HG03066 (cell line): ENCODE data around the gene PTGIS.
"Not testable (repeated sequence)": the region's sequence is repeated elsewhere in the genome, so short reads cannot be mapped to it uniquely, and the experiment has no call there.

Experiments used
- ATAC-seq: cut with Tn5 transposase; IDR thresholded peaks from one replicate; pipeline ENCODE4 v1.9.1; 2021; ENCODE audit warnings: low read depth; ENCODE audit not compliant: unreplicated experiment

PTGIS gene

GRCh38 chr20:49579874-49580812 is 12.2 kb upstream of the PTGIS start:
- no peak for ATAC-seq

- no peak for ATAC-seq
These were observed 11.3 kb upstream of the PTGIS start for GRCh38 chr20:49579195-49579594.

GRCh38 chr20:49578436-49578835 is 10.5 kb upstream of the PTGIS start:
- no peak for ATAC-seq

DNA sequence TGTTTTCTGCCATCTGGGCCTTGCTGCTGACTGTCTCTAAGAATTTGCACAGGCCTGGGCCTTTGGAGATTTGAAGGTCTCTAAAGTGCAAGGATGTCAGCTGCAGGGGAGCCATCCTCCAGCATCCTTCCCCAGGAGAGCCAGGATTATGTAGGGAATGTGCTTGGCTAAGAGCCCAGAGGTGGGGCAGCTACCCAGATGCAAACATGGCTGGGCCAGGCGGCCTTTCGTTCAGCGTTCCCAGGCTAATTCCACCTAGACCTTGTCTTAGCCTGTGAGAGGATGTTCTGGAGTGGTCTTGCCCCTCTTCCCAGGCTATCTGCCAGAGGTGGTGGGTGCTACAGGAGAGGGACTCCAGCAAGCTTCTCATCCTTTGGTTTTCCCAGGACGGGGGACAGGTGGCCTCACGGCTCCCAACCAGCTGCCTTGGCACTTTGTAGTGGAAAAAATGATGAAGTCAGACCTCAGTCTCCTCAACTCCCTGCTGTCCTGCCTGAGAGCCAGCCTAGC is 7.7 kb upstream of the PTGIS start:
- no peak for ATAC-seq

GRCh38 chr20:49573900-49574416 is 6.0 kb upstream of the PTGIS start:
- no peak for ATAC-seq

DNA sequence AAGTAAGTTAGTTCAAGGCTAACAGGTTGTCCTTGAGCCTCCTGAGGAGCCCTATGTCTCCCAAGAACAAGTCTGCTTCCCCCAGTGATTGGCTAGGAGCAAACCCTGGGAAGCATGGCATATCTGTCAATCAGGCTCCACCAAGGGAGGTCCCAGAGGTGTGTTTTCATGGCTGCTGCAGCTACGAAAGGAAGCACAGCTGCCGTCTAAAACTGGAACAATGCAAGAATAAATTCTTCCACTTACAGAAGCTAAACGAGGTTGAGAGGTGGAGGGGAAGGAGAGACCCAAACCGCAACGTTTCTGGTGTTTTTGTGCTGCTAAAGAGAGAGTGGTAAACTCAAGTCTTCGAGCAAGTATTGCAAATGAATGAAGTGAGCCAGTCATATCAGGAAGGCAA is 4.9 kb upstream of the PTGIS start:
- ATAC-seq: no peak

GRCh38 chr20:49571553-49571835 is 3.6 kb upstream of the PTGIS start:
- no peak for ATAC-seq

DNA sequence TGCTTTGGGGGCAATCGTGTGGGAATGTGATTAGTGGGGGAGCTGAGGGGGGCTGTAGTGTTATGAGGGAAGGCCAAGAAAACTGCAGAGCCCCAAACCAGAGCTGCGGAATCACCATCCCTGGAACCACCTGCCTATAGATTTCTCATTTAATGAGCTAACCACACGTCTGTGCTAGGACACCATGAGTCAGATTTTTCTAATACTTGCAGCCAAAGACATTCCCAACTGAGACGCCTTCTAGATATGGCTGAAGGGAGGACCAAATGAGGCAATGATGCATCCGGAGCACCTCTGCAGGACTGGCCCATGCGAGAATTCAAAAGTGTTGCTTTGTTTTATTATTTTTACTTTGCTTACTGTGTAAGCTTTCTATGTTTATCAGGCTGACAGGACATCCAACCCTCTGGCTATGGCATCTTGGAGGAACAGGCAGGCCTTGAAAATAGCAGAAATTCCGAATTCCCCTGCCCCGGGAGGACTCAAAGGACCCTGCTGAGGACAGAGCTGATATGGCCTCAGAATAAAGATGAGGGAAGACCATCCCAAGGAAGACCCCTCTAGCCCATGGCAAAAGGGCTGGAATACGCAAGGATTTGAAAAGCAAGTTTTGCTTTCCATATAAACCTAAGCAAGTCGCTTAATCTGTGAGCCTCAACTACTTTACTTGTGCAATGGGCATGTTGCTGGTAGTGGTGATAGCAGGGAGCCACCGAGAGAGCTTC is 3.1 kb upstream of the PTGIS start:
- no peak for ATAC-seq

DNA sequence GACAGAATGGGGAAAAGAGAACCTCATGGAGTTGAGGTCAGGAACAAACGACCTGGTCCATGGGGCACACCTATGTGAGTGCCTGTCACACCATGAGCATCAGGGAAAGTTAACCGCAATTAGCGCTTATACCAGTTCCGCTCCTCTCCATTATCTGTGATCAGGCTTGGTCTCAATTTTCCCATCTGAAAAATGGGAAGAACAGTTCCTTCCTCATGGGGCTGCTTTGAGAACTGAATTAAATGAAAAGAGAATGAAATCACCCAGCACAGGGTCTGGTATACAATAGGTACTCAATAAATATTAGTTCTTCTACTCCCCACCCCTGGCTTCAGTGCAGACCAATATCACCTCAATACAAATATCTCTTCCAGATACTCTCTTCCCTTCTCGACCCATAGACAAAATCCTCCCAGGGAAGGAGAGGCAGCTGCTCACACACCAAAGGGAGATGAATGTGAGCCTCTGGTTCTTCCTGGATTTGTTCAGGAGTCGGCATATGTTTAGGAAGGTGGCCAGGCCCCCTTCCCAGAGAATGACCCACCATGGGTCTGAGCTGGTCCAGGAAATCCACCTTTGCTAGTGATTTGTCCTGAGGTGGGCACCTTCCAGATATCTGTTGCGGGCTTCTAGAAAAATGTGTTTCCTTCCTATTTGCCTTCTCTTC is 2.4 kb upstream of the PTGIS start:
- no peak for ATAC-seq

GRCh38 chr20:49569411-49570115 is 1.6 kb upstream of the PTGIS start:
- no peak for ATAC-seq

DNA sequence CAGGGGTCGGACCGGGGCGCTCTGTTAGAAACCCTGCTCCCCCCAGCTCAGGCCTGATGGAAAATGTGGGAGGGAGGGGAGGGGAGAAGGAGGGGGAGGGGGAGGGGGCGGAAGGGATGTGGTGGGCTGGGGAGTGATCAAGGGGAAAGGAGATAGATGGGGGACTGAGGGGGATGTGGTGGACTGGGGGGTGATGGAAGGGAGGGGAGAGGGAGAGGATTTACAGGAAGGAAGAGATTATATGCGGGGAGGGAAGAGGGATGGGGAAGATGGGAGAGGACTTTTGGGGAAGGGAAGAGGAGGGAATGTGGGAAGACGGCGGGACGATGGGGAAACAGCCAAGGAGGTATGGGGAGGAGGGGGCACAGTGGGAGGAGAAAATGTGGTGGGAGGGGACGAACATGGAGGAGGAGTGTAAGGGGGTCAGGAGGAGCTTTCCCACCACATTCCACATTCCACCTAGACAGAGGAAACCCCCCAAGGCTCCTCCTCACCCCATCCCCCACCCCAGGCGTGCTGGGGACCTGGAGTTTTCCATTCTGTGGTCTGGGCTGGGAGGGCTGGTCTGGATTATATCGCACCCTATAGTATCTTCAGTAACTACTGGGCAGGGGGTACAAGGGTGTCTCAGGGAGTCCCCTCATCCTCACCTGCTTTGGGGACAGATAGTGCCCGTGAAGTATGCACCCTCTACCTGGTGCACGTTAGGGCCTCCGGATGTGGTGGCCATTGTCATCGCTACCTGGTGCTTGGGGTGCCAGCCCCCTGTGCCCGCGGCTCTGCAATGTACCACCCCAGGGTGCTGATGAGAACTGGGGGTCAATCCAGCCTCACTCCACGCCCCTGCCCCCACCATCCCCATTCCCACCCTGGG is 578 bp upstream of the PTGIS start:
- no peak for ATAC-seq

DNA sequence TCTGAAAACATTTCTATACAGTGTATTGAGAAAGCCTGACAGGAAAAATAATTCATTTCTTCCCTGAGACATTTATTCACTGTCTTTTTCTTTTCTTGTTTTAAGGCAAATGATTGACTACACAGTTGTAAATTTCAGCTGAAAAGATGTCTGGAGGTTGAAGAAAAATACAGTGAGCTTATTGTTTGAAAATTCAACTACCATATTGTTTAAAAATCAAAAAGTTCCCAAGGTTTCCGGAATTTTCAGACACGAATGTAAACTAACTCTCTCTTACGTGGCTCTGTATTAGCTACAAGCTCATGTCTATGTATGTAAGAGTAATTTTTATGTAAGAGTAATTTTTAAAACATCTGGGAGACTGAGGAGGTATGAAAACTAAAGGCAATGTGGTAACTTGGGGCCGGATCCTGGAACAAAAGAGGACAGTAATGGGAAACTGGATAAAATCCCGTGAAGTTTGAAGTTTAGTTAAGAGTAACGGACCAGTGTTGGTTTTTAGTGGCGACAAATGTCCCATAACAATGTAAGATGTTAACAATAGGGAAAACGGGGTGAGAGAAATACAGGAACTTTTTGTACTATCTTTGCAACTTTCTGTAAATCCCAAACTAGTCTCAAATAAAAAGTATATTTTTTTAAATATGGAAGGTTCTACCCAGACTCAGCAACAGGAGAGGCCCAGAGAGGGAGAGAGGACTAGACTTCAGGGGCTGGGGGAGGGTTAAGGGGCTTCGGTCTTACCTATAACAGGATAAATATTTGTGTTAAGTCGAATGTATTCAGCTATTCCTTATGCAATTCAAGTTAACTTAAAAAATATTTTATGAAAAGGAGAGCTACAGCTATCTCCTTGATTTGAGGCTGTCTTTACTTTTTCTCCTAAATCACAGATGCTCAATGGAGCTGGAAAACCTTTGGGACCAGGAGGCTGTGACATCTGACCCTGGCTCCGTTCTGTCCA is 1.3 kb downstream of the PTGIS start:
- no peak for ATAC-seq

- not testable (repeated sequence) for ATAC-seq
These were observed 2.9 kb downstream of the PTGIS start for GRCh38 chr20:49564991-49565390.

DNA sequence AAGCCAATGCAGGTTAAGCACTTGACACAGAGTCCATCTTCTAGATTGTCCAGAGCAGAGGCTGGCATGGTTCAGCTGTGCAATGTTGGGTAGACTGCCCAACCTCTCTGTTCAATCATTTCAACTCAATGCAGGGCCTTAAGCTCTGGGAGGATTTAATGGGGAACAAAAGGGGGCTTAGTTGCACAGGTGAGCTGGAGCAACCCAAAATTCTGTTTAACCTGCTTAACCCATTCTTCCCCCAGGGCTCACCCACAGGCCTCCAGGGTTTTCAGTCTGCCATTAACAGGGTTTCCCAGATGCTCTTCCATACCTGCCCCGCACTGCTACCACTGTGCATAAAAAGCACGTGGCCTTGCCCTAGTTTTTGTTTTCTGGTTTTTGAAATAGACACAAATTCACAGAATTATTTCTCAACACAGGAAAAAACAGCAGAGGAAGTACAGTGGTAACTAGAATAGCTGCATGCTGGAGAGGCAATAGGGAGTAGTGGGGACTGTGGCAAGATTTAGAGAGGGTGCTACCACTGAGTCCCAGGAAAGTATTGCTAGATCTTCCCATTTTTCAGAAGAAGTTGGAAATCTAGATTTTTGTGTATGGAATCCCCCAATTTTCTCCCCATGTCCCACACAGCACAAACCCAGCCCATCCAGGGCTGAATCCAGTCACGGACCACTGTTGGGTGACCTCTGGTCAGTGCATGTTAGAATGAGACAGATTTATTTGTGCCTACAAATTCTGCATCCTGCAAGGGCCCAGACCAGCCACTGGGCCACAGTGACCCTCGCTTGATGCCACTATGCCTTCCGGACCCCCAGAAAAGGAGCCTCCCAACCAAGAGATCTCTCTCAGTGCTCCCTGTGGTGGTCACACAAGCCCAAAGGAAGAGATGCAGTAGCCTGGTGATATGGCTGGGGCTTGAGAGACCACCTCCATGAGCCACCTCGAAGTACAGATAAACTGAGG is 4.6 kb downstream of the PTGIS start:
- ATAC-seq: no peak

DNA sequence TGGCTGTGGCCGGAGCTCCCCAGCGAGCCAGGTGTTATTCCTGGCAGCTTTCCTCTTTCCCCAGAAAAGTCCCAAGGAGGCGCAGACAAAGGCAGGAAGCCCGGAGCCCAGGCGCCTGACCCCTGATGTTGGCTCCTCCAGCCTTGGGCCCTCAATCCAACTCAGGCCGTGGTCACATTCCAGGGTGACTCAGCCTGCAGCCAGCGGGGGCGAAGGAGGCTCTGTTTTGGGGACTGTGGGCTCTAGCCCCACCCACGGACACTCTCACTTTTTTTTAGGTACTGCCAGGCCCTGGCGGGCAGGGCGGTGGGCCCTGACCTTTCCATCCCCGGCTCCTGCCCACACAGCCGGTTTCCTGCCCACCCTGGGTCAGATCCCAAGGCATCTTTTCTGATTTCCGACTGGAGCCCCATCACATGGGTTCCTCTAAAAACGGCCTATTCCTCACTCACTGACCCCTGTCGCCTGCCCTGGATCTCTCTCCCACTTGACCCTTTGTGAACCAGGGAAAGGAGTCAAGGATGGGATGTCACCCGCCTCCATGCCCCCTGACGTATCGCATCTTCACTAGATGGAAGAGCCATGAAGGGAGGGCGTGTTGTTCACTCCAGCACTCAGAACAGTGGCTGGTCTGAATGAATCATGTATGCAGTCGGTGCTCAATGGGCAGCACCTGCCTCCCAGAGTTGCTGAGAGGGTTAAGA is 5.5 kb downstream of the PTGIS start:
- no peak for ATAC-seq

DNA sequence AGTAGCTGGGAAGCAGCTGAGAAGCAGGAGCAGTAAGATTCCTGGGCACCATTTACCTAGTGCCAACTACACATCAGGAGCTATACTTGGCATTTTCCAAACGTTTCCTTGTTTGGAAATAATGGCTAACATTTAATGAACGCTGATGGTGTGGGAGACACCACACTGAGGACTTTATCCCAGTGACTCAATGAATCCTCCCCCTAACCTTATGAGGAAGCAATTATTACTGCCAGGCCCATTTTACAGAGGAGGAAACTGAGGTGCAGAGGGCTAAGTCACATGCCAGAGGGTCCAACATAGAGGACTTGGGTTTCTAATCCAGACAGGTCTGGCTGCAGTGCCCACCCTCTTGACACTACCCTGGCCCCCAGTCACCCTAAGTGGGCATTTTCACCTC is 6.1 kb downstream of the PTGIS start:
- no peak for ATAC-seq

DNA sequence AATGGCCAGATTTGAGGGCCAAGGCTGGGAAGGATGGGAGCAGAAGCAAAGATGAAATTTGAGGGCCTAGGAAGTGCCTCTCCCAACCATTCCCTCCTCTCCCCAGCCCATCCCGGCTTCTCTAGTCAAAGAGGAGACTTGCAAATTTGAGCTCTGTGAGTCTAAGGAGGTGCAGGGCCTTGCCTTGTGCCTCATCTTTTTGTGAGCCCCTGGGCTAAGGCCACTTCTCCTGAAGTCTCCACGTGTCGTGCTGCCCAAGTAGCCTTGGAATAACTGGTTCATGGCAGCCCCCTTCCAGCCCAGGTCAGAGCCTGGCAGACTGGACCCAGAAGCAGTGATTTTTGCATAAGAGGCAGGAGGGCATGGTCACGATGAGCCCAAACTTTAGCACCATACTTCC is 6.7 kb downstream of the PTGIS start:
- no peak for ATAC-seq
